K562 (cell line): ENCODE data around the gene HYOU1. TPM values are rescaled to one million over a fixed set of nuclear protein-coding genes. Genes with fewer than 3 reads are reported as not detected.

ENCODE experiments used
- CHD7 ChIP-seq: fragments of 200-600 bp; sonication (generic); IDR thresholded peaks from one replicate; pipeline ENCODE4 v1.6.1; 2012; ENCODE audit warnings: mild to moderate bottlenecking, low read depth, low read length, inconsistent platforms
- MEF2A ChIP-seq: IDR thresholded peaks from 2 replicates; pipeline ENCODE4 v1.6.1; 2011; ENCODE audit warnings: low read depth, mild to moderate bottlenecking, low read length, moderate library complexity; ENCODE audit not compliant: control insufficient read depth
- MGA ChIP-seq: fragments of 450-650 bp; IDR thresholded peaks from 2 replicates; pipeline ENCODE4 v1.6.1; 2016; ENCODE audit warnings: mild to moderate bottlenecking, moderate library complexity
- polyA plus RNA-seq, 8 experiments: library from polyadenylated mRNA; depleted of rRNA in 4 of 8; stranded (reverse) in 5 of 8; unstranded in 3 of 8; fragments of >200 nt; fragmentation: Nextera tagmentation in 2 of 8; fragmentation: Illumina TruSeq in 1 of 8; extraction: Ambion mirVana in 2 of 8; extraction: Trizol in 1 of 8; gene quantifications; 2 replicates each; pipeline versions ENCODE4 v1.2.1 to v1.2.3, GENCODE V29; 2011 to 2014; ENCODE audit warnings: inconsistent platforms in 1 of 8, missing spikeins in 1 of 8
- total RNA-seq, 7 experiments: library from RNA; depleted of rRNA in 6 of 7; stranded (reverse); fragments of >200 nt in 6 of 7; fragmentation: Illumina TruSeq in 2 of 7; extraction: Trizol in 2 of 7; gene quantifications; 2 replicates each; pipeline versions ENCODE4 v1.2.1 to v1.2.3, GENCODE V29; 2011 to 2021; ENCODE audit warnings: low replicate concordance in 1 of 7

HYOU1 gene
- total and polyA plus RNA-seq, 9 of the 15 experiments (the other 6 are each of a cell fraction or from before 2014, with no cell fraction given): 19.5 to 197 (median 128) TPM

DNA sequence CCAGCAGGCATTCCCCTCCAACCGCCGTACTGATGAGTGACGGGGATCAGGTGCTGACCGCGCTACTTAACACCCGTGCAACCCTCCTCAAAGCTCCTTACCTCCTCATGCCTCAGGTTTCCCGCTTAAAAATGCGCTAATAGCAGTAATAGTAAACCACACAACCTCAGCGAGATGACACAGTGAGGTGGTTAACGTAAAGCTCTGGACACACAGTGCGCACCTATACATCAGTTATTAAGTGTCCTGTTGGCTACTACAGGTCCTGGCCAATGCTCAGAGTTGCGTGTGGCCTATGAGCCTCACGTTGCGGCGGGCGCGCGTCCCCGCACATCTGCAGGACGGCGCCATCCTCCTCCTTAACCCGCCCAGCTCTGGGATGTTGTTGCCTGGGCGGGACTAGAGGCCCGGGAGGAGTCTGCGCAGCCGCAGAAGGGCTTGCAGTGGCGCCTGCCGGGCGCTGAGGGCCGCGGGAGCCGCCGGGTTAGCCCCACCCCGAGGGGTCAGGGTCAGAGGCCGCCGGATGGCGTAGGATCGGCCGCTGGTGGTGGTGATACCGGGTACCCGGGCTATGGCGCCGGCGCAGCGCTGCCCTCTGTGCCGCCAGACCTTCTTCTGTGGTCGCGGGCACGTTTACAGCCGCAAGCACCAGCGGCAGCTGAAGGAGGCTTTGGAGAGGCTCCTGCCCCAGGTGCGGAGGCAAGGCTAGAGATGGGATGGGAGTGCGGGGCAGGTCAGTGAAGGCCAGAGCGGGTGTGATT, 59.2 kb downstream of the HYOU1 start, which contains the start of gene CENATAC (continued):
- TF ChIP-seq MGA: peak; percentile 95
- TF ChIP-seq MEF2A: no peak
- no peak for TF ChIP-seq CHD7
